ENCODE results near the gene EXOC3.
"Not testable (repeated sequence)": the region's sequence is repeated elsewhere in the genome, so short reads cannot be mapped to it uniquely, and the experiment has no call there.

The EXOC3 gene

GRCh38 chr5:485946-486491, 43.0 kb downstream of the EXOC3 start:
- Histone ChIP-seq H3K4me1 (ENCODE audit: control insufficient read depth, insufficient read depth, low read length) (no peaks in the 10 kb centered on the region), H3K4me3 (ENCODE audit: insufficient read depth, low read depth, low read length) (no peak overlapping the region), H3K9me3 (ENCODE audit: control insufficient read depth, low read length) (no peaks in the 10 kb centered on the region), H3K27ac (ENCODE audit: insufficient read depth, low read depth, low read length, poor library complexity, severe bottlenecking) (no peak overlapping the region), H3K36me3 (ENCODE audit: control insufficient read depth, insufficient read depth, low read length) (no peaks in the 10 kb centered on the region), H3K27me3 (ENCODE audit: control insufficient read depth, insufficient read depth, low read length, poor library complexity, severe bottlenecking) (no peaks in the 10 kb centered on the region)
- WGBS, 2 experiments = 77 to 83% methylated on average over 23 of the region's 23 CpGs

- not testable (repeated sequence) for H3K9me3 ChIP-seq (ENCODE audit: control insufficient read depth, low read length); H3K4me3 ChIP-seq (ENCODE audit: insufficient read depth, low read depth, low read length); H3K27me3 ChIP-seq (ENCODE audit: control insufficient read depth, insufficient read depth, low read length, poor library complexity, severe bottlenecking); H3K36me3 ChIP-seq (ENCODE audit: control insufficient read depth, insufficient read depth, low read length); H3K4me1 ChIP-seq (ENCODE audit: control insufficient read depth, insufficient read depth, low read length); H3K27ac ChIP-seq (ENCODE audit: insufficient read depth, low read depth, low read length, poor library complexity, severe bottlenecking)
- WGBS, 2 experiments = 88 to 94% methylated on average over 16 to 17 of the region's 22 CpGs
Measured at GRCh38 chr5:486597-486996, 43.6 kb downstream of the EXOC3 start.

- H3K4me3 ChIP-seq (ENCODE audit: insufficient read depth, low read depth, low read length) = no peak overlapping the region
- H3K9me3 ChIP-seq (ENCODE audit: control insufficient read depth, low read length) = no peaks in the 10 kb centered on the region
- H3K4me1 ChIP-seq (ENCODE audit: control insufficient read depth, insufficient read depth, low read length) = peaks cover 6% of the 10 kb centered on the region
- H3K36me3 ChIP-seq (ENCODE audit: control insufficient read depth, insufficient read depth, low read length) = no peaks in the 10 kb centered on the region
- H3K27ac ChIP-seq (ENCODE audit: insufficient read depth, low read depth, low read length, poor library complexity, severe bottlenecking) = no peak overlapping the region
- H3K27me3 ChIP-seq (ENCODE audit: control insufficient read depth, insufficient read depth, low read length, poor library complexity, severe bottlenecking) = peaks cover 14% of the 10 kb centered on the region
- WGBS, 2 experiments = 92% methylated on average over 33 of the region's 33 CpGs
Measured at GRCh38 chr5:488241-488640, 45.3 kb downstream of the EXOC3 start.

- WGBS, 2 experiments = 86 to 87% methylated on average over 40 of the region's 40 CpGs
- peaks cover 22% of the 10 kb centered on the region for H3K27me3 ChIP-seq (ENCODE audit: control insufficient read depth, insufficient read depth, low read length, poor library complexity, severe bottlenecking)
- H3K9me3 ChIP-seq (ENCODE audit: control insufficient read depth, low read length) = no peaks in the 10 kb centered on the region
- H3K27ac ChIP-seq (ENCODE audit: insufficient read depth, low read depth, low read length, poor library complexity, severe bottlenecking) = no peak overlapping the region
- no peak overlapping the region for H3K4me3 ChIP-seq (ENCODE audit: insufficient read depth, low read depth, low read length)
- H3K4me1 ChIP-seq (ENCODE audit: control insufficient read depth, insufficient read depth, low read length) = peaks cover 7% of the 10 kb centered on the region
- no peaks in the 10 kb centered on the region for H3K36me3 ChIP-seq (ENCODE audit: control insufficient read depth, insufficient read depth, low read length)
Measured at GRCh38 chr5:488744-489688, 46.0 kb downstream of the EXOC3 start.

DNA sequence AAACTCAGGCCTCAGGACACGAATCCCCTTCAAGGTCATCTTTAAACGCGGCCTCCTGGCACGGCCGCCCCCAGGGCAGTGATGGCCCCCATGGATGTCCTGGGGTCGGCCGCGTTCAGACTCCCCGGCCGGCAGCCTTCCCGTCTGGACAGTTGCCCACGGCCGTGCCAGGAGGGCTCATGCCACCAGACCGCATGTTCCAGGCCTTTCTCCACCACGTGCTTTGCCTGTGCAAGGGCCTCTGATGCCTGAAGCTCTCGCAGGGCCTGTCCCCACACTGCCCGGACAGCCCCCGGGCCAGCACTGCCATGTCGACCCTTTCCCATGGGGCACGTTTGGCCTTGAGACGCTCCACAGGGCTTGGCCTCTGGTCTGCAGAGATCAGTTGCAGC, 46.7 kb downstream of the EXOC3 start:
- Histone ChIP-seq H3K4me3 (ENCODE audit: insufficient read depth, low read depth, low read length) (no peak overlapping the region), H3K27ac (ENCODE audit: insufficient read depth, low read depth, low read length, poor library complexity, severe bottlenecking) (no peak overlapping the region), H3K9me3 (ENCODE audit: control insufficient read depth, low read length) (no peaks in the 10 kb centered on the region), H3K4me1 (ENCODE audit: control insufficient read depth, insufficient read depth, low read length) (peaks cover 7% of the 10 kb centered on the region), H3K27me3 (ENCODE audit: control insufficient read depth, insufficient read depth, low read length, poor library complexity, severe bottlenecking) (peaks cover 29% of the 10 kb centered on the region), H3K36me3 (ENCODE audit: control insufficient read depth, insufficient read depth, low read length) (no peaks in the 10 kb centered on the region)
- 87 to 88% methylated on average over 21 of the region's 21 CpGs for WGBS, 2 experiments

DNA sequence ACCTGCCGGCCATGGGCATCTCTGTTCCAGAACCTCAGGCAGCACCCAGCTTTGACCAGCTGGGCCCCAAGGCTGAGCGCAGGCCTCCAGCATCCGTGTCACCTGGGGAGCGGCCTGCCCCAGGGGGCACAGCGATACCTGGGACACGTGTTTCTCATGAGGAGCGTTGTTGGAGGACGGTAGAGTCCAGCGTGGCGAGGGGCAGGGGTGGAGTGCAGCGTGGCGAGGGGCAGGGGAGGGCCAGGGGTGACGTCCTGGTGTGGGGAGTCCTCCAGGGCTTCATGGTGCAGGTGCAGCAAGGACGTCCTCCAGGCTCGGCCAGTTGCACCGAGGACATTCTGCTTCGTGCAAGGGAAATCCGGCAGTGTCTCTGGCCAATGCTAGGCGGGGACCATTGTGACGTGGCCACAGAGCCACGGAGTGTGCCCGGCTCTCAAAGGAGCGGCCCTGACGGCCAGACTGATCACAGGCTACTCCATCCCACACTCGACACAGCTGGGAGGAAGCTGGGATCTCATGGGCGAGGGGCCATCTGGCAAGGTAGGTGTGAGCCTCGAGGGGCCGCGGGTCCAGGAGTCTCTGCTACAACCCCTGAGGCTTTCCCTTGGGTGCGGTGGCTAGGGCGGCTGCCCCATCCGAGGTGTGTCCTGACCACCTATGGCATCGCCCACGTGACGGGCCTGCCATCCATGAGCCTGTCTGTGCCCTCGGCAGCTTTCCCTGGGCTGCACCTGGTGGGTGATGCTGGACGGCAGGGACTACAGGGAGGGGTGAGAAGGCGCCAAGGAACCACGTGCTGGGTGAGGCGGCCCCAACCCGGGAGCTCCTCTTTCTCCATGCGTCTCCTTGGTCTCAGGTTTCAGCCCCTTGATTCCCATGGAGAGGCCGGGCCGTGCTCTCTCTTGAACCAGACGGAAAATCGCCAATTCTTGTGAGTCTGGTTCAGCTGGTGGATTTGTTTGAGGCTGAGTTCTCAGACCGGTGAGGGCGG, 47.4 kb downstream of the EXOC3 start:
- Histone ChIP-seq H3K4me3 (ENCODE audit: insufficient read depth, low read depth, low read length) (no peak overlapping the region), H3K27me3 (ENCODE audit: control insufficient read depth, insufficient read depth, low read length, poor library complexity, severe bottlenecking) (peaks cover 35% of the 10 kb centered on the region), H3K36me3 (ENCODE audit: control insufficient read depth, insufficient read depth, low read length) (no peaks in the 10 kb centered on the region), H3K27ac (ENCODE audit: insufficient read depth, low read depth, low read length, poor library complexity, severe bottlenecking) (no peak overlapping the region), H3K9me3 (ENCODE audit: control insufficient read depth, low read length) (no peaks in the 10 kb centered on the region), H3K4me1 (ENCODE audit: control insufficient read depth, insufficient read depth, low read length) (peaks cover 7% of the 10 kb centered on the region)
- 83 to 85% methylated on average over 48 of the region's 48 CpGs for WGBS, 2 experiments

- H3K36me3 ChIP-seq (ENCODE audit: control insufficient read depth, insufficient read depth, low read length) = no peaks in the 10 kb centered on the region
- H3K9me3 ChIP-seq (ENCODE audit: control insufficient read depth, low read length) = no peaks in the 10 kb centered on the region
- 92% methylated on average over 52 of the region's 52 CpGs for WGBS, 2 experiments
- H3K4me3 ChIP-seq (ENCODE audit: insufficient read depth, low read depth, low read length) = no peak overlapping the region
- H3K27me3 ChIP-seq (ENCODE audit: control insufficient read depth, insufficient read depth, low read length, poor library complexity, severe bottlenecking) = peaks cover 43% of the 10 kb centered on the region
- no peak overlapping the region for H3K27ac ChIP-seq (ENCODE audit: insufficient read depth, low read depth, low read length, poor library complexity, severe bottlenecking)
- H3K4me1 ChIP-seq (ENCODE audit: control insufficient read depth, insufficient read depth, low read length) = peaks cover 7% of the 10 kb centered on the region
Measured at GRCh38 chr5:491119-491855, 48.3 kb downstream of the EXOC3 start.

DNA sequence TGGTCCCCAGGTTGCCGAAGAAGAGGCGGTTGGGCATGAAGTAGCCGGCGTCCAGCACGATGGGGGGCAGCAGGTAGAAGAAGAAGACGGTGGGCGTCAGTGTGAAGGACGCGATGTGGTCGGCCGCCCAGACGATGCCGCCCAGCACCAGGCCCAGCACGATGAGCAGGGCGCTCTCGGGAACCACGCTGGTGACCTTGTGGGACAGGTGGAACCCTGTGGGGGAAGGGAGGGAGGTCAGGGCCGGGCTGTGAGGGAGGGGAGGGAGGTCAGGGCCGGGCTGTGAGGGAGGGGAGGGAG, 48.8 kb downstream of the EXOC3 start:
- Histone ChIP-seq H3K27ac (ENCODE audit: insufficient read depth, low read depth, low read length, poor library complexity, severe bottlenecking) (no peak overlapping the region), H3K4me1 (ENCODE audit: control insufficient read depth, insufficient read depth, low read length) (peaks cover 7% of the 10 kb centered on the region), H3K4me3 (ENCODE audit: insufficient read depth, low read depth, low read length) (no peak overlapping the region), H3K36me3 (ENCODE audit: control insufficient read depth, insufficient read depth, low read length) (no peaks in the 10 kb centered on the region), H3K9me3 (ENCODE audit: control insufficient read depth, low read length) (no peaks in the 10 kb centered on the region), H3K27me3 (ENCODE audit: control insufficient read depth, insufficient read depth, low read length, poor library complexity, severe bottlenecking) (peaks cover 48% of the 10 kb centered on the region)
- WGBS, 2 experiments = 84 to 89% methylated on average over 19 of the region's 19 CpGs

DNA sequence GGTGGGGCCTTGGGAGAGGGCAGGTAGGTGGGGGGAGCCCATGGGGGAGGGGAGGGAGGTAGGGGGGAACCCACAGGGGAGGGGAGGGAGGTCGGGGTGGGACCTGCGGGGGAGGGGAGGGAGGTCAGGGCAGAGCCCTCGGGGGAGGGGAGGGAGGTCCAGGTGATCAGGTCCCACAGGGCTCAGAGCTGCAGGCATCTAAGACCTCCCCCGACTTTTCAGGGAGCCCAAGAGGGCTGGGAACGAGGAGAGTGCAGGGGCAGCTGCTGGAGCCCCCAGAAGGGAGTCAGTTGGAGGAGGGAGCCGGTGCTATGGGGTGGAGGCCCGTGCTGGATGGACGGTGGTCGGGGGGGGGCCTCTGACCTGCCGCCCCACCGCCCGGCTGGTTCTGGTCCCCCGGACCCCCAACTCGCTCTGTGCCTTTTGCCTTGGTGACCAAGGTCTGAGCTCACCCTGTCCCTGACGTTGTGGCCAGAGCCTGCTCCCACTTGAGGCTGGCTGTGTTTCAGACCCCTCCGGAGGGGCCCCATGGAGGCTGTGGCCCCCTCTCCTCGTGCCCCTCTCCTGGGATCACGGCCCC, 49.4 kb downstream of the EXOC3 start:
- peaks cover 54% of the 10 kb centered on the region for H3K27me3 ChIP-seq (ENCODE audit: control insufficient read depth, insufficient read depth, low read length, poor library complexity, severe bottlenecking)
- no peaks in the 10 kb centered on the region for H3K9me3 ChIP-seq (ENCODE audit: control insufficient read depth, low read length)
- WGBS, 2 experiments = 70 to 74% methylated on average over 18 of the region's 18 CpGs
- H3K27ac ChIP-seq (ENCODE audit: insufficient read depth, low read depth, low read length, poor library complexity, severe bottlenecking) = no peak overlapping the region
- H3K4me1 ChIP-seq (ENCODE audit: control insufficient read depth, insufficient read depth, low read length) = peaks cover 7% of the 10 kb centered on the region
- no peak overlapping the region for H3K4me3 ChIP-seq (ENCODE audit: insufficient read depth, low read depth, low read length)
- no peaks in the 10 kb centered on the region for H3K36me3 ChIP-seq (ENCODE audit: control insufficient read depth, insufficient read depth, low read length)

Data from ectodermal cell (in vitro differentiated cells).